ENCODE measurements around the gene MPDZ.

Gene MPDZ

DNA sequence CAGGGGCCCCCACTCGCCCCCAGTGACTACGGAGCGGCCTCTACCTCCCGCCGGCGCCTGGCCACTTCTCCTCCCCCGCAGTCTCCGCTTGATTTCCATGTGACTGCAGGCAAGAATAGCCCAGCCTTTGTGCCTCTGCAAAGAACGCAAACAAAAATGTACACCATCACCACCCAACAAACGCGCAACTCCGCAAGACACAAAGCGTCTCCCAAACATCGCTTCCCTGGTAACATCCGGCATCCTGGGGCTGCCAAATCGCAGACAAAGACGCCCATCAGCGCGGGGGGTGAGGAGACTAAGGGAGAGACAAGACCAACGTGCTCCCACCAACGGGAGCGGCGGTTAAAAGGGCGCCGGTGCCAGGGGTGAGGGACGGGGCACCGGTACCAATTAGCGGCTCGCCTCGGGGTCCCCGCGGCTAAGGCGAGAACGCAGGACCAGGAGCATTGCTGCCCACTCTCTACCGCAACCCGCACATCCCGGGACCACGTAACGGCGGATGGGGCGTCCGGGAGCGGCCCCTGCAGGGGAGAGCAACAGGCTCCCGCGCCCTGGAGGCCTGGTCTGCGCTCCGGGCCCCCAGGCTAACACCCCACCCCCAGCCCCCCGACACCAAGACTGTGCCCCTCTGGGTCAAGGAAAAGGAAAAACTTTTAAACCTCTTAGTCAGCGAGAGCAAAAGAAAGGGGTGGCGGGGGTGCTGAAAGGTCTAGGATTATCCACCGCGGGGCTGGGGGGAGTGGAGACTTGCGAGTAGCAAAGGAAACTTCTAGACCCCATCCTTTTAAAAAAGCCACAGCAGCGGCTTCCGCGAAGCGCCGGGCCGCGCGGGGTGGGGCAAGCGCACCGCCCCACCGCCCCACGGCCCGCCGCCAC is 885 bp downstream of the MPDZ start:
- H3K4me3 ChIP-seq (replicated peaks in 1 of 2; ENCODE audit: low read depth in 2 of 2, low read length in 2 of 2) = peak overlapping the region; percentile 62 to 69
- DNase-seq (ENCODE audit: low read depth in 2 of 2) = peak; percentile 77 to 89
- TF ChIP-seq CTCF (IDR thresholded peaks at IDR 0.05; ENCODE audit: low read depth, low read length) = peak; percentile 24

DNA sequence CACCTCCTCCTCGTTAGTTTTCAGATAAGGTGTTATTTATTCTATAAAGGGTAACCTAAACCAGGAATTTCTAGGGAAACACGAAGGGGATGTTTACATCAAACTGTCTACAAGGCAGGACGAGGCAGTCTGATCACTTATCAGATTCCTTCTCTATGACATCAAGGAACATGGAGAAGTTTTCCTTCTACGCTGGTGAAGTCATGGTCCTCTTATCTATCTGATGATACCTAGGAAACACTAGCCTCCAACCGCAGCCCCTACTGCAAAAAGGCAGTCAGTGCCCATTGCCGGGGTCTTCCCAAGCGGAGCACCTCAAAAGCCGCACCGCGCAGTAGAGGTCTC is 1.5 kb downstream of the MPDZ start:
- no peak for TF ChIP-seq CTCF (IDR thresholded peaks at IDR 0.05; ENCODE audit: low read depth, low read length)
- H3K4me3 ChIP-seq (replicated peaks in 1 of 2; ENCODE audit: low read depth in 2 of 2, low read length in 2 of 2) = peak overlapping the region; percentile 62 to 69
- peak; percentile 54 to 71 for DNase-seq (ENCODE audit: low read depth in 2 of 2)

DNA sequence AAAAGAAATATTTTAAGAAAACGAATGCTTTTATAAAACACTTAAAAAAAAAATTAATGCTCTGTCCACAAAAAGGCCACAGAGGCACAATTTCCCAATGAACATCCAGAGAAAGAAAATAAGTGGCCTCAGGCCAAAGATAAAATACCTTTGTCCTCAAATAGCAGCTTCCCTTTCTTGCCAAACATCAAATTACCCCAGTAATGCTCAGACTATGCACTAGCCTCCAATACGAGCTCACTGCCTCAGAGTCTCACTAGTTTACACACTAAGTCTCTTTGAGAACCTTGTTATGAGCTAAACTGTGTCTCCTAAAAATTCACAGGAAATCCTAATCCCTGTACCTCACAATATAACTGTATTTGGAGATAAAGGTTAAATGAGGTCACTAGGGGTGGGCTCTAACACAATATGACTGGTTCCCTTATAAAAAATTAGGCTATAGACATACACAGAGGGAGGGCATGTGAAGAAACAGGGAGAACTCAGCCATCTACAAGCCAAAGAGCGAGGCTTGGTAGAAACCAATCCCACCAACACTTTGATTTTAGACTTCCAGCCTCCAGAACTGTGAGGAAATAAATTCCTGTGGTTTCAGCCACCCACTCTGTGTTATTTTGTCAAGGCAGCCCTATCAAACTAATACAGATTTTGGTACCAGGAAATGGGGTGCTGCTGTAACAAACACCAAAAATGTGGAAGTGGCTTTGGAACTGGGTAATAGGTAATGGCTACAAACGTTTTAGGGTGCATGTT is 4.4 kb downstream of the MPDZ start:
- H3K4me3 ChIP-seq (replicated peaks in 1 of 2; ENCODE audit: low read depth in 2 of 2, low read length in 2 of 2) = no peak overlapping the region
- no peak for TF ChIP-seq CTCF (IDR thresholded peaks at IDR 0.05; ENCODE audit: low read depth, low read length)
- DNase-seq (ENCODE audit: low read depth in 2 of 2) = peak; percentile 76 to 86

DNA sequence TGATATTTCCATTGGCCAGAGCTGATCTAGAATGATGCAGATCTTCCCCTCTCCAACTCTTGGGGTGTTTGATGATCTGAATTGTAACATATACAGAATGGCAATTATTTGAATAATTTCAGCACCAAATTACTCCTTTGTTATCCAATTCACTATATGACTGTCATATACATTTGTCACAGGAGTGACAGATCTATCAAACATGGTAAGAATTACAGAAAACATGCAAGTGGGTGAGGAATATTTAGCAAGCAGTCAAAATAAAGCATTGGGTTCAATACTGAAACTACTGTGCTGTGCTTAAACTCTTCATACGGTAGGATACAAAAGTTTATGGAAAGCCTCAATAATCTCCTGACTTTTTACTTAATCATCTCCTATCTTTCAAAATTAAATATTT is 8.8 kb downstream of the MPDZ start:
- DNase-seq (ENCODE audit: low read depth in 2 of 2) = no peak
- H3K4me3 ChIP-seq (replicated peaks in 1 of 2; ENCODE audit: low read depth in 2 of 2, low read length in 2 of 2) = no peak overlapping the region
- no peak for TF ChIP-seq CTCF (IDR thresholded peaks at IDR 0.05; ENCODE audit: low read depth, low read length)

DNA sequence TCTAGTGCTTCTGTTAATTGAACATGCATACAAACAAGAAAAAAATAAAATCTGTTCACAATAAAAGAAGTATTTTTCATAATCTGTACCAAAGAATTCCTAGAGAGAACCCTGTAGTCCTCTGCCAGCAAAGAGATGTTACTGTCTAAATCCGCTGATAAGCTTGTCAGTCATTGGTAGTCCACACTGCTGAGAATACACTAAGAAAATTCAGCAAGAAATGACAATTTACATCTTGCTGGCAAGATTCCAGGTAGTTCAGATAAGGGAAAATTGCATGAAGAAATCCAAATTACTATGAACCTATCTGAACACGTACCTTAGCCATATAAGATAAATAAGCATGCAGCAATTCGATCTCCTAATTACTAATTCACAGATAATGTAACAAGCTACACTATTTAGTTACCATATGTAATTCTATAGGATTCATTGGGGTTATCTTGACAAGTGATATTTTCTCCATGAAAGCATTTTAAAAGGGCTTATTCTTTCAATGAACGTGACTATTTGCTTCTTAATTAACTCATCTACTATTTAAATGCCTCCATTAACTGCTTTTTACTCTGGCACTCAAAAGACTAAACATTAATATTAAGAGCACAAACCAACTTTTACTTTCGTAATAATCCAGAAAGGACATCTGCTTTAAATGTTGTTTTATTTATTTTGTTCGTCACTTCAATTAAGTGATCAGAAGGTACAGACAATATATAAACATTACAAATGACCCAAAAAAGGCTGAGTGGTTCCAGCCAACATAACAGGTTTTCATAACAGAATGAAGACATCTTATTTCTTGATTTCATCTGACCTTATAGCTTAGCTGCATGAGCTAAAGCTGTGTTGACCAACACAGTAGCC is 9.7 kb downstream of the MPDZ start:
- no peak for TF ChIP-seq CTCF (IDR thresholded peaks at IDR 0.05; ENCODE audit: low read depth, low read length)
- DNase-seq (ENCODE audit: low read depth in 2 of 2) = peak in 1 of 2 donors; percentile 39

DNA sequence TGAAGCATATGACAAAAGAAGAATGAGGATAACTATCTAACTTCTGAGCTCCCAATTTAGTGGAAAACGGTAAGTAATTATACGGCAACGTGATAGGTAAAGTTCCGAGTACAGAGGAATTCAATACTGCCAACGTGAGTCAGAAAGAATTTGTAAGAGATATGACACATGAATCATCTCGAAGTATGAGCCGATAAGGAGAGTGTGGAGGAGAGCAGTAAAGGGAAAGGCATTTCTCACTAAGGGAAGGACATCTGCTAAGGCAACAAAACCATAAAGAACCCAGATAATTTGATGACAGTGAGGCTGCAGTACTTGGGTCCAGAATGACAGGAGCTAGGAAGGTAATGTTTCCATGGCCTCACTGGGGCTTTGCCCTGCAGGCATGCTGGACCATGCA is 11.0 kb downstream of the MPDZ start:
- H3K4me3 ChIP-seq (replicated peaks in 1 of 2; ENCODE audit: low read depth in 2 of 2, low read length in 2 of 2) = no peak overlapping the region
- peak; percentile 62 to 68 for DNase-seq (ENCODE audit: low read depth in 2 of 2)

More for the DNA sequence above, 9.7 kb downstream of the MPDZ start:
- no peak overlapping the region for H3K4me3 ChIP-seq (replicated peaks in 1 of 2; ENCODE audit: low read depth in 2 of 2, low read length in 2 of 2)

More for the DNA sequence above, 11.0 kb downstream of the MPDZ start:
- TF ChIP-seq CTCF (IDR thresholded peaks at IDR 0.05; ENCODE audit: low read depth, low read length) = no peak
